C4-2B (cell line): ENCODE measurements around the gene CXorf66.

Experiments
- ZFX ChIP-seq: fragments of 450-650 bp; IDR thresholded peaks from 2 replicates; pipeline ENCODE4 v1.6.1; 2017
- TF ChIP-seq, protein P1 (sequence below): fragments of 450-650 bp; conservative IDR thresholded peaks from 2 replicates; pipeline ENCODE4 v1.5.1; 2017; ENCODE audit warnings: mild to moderate bottlenecking

DNA sequence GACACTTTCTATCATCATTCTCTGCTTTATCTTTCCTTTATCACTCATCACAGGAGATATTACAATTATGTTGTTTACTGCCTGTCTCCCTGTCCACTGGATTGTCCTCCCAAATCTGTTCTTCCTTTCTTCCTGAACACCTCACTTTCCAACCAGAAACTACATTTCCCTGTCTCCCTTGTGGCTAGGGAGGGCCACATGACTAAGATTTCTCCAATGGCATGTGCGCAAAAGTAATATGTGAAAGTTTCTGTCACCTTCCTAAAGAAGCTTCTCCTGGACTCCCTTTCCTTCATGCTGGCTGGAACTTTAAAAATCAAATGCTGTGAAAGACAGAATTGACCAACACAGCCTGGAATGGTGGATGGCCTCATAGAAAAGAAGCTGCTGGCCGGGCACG, 58.2 kb downstream of the CXorf66 start:
- TF ChIP-seq, protein P1, sequence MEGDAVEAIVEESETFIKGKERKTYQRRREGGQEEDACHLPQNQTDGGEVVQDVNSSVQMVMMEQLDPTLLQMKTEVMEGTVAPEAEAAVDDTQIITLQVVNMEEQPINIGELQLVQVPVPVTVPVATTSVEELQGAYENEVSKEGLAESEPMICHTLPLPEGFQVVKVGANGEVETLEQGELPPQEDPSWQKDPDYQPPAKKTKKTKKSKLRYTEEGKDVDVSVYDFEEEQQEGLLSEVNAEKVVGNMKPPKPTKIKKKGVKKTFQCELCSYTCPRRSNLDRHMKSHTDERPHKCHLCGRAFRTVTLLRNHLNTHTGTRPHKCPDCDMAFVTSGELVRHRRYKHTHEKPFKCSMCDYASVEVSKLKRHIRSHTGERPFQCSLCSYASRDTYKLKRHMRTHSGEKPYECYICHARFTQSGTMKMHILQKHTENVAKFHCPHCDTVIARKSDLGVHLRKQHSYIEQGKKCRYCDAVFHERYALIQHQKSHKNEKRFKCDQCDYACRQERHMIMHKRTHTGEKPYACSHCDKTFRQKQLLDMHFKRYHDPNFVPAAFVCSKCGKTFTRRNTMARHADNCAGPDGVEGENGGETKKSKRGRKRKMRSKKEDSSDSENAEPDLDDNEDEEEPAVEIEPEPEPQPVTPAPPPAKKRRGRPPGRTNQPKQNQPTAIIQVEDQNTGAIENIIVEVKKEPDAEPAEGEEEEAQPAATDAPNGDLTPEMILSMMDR = no peak
- no peak for TF ChIP-seq ZFX
